A549 treated with CpdA at 1 μM for 4 hours (cell line): Measurements from ENCODE around the gene INSL3. TPM values are rescaled to one million over a fixed set of nuclear protein-coding genes. Genes with fewer than 3 reads are reported as not detected.

ENCODE experiments used
- total RNA-seq: library from RNA; stranded (reverse); fragments of 200-300 nt; extraction: Qiagen RNA extraction; gene quantifications from 5 replicates; pipeline ENCODE4 v1.2.3, GENCODE V29; 2022; ENCODE audit warnings: low read depth

INSL3 gene
- 0.37 to 0.81 TPM (median 0.41 TPM) in 4 of 5 replicates, not detected in the other for total RNA-seq

GRCh38 chr19:17821190-17821589 lies at the start of gene INSL3:
Gene INSL3 (minus strand): TSS chr19:17821519. CDS start chr19:17821506, 13 bp downstream.

GRCh38 chr19:17859533-17860330 lies 38.4 kb upstream of the INSL3 start, which contains the start of gene RPL18A:
Gene RPL18A (plus strand): TSS chr19:17859910. CDS start chr19:17859957, 47 bp downstream.

GRCh38 chr19:17847538-17848366 lies 26.4 kb upstream of the INSL3 start, which contains the start of gene JAK3:
Gene JAK3 (minus strand): TSS chr19:17847982. CDS start chr19:17844417, 3,565 bp downstream.

GRCh38 chr19:17794731-17795494 lies 26.4 kb downstream of the INSL3 start, which contains the start of gene B3GNT3:
Gene B3GNT3 (plus strand): TSS chr19:17795138. CDS start chr19:17807808, 12,670 bp downstream.

Other genes with a start within 250 kb of the INSL3 start
- gene UNC13A, start 133.2 kb downstream of the INSL3 start, total RNA-seq: 1.5 to 2.0 TPM (median 1.7 TPM) in 5 replicates
- gene MAP1S, start 102.0 kb downstream of the INSL3 start, total RNA-seq: 29.4 to 36.2 TPM (median 33.8 TPM) in 5 replicates
- gene FCHO1, start 70.0 kb downstream of the INSL3 start, total RNA-seq: 17.9 to 22.4 TPM (median 19.8 TPM) in 5 replicates
- gene B3GNT3, start 26.4 kb downstream of the INSL3 start, total RNA-seq: 3.5 to 4.5 TPM (median 3.9 TPM) in 5 replicates
- gene JAK3, start 26.5 kb upstream of the INSL3 start, total RNA-seq: 0.13 to 0.35 TPM (median 0.23 TPM) in 5 replicates
- 1,783 to 2,342 TPM (median 2,224 TPM) in 5 replicates for gene RPL18A, start 38.4 kb upstream of the INSL3 start, total RNA-seq
- 0.06 to 0.13 TPM (median 0.10 TPM) in 4 of 5 replicates, not detected in the other for gene SLC5A5, start 50.4 kb upstream of the INSL3 start, total RNA-seq
- gene CCDC124, start 111.5 kb upstream of the INSL3 start, total RNA-seq: 98.0 to 115 TPM (median 105 TPM) in 5 replicates
- 0.37 to 1.4 TPM (median 0.59 TPM) in 5 replicates for gene KCNN1, start 145.6 kb upstream of the INSL3 start, total RNA-seq
- 19.4 to 29.6 TPM (median 27.1 TPM) in 5 replicates for gene ARRDC2, start 186.7 kb upstream of the INSL3 start, total RNA-seq